ENCODE measurements around the gene EFCAB6.

The EFCAB6 gene

DNA sequence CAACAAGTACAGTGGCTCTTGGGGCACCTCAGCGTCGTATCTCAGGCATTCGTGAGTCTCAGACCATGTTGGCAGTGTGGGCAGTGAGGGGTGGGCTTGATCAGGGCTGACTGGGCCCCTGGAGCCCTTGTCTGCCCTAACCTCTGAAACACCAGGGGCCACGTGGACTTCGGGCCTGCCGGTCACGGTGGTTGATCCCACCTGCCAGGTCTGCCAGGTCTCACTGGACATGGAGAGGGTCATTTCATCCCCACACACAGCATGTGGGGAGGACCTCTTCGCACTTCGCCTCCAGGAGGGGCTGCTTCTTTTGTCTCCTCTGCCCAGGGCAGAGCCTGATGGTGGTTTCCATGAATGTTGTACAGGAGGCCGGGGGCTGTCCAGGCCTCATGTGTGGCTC lies 323.2 kb downstream of the EFCAB6 start:
- Histone ChIP-seq H3K27me3 (replicated peaks; ENCODE audit: control insufficient read depth, insufficient read depth, low read length, poor library complexity, severe bottlenecking) (no peaks in the 10 kb centered on the region), H3K9me3 (ENCODE audit: control insufficient read depth, low read length) (no peaks in the 10 kb centered on the region), H3K4me3 (ENCODE audit: insufficient read depth, low read depth, low read length, poor library complexity, severe bottlenecking) (no peak overlapping the region), H3K36me3 (ENCODE audit: control insufficient read depth, insufficient read depth, low read length) (no peaks in the 10 kb centered on the region), H3K27ac (ENCODE audit: insufficient read depth, low read length, poor library complexity, severe bottlenecking) (no peak overlapping the region), H3K4me1 (ENCODE audit: control insufficient read depth, insufficient read depth, low read length, poor library complexity, severe bottlenecking) (no peaks in the 10 kb centered on the region)
- DNase-seq, result no peak

- no peak for DNase-seq
- H3K4me3 ChIP-seq (ENCODE audit: insufficient read depth, low read depth, low read length, poor library complexity, severe bottlenecking), result no peak overlapping the region
Observed at GRCh38 chr22:43488031-43488866, 323.9 kb downstream of the EFCAB6 start.

GRCh38 chr22:43487311-43488030 lies 324.6 kb downstream of the EFCAB6 start:
- Histone ChIP-seq H3K36me3 (ENCODE audit: control insufficient read depth, insufficient read depth, low read length) (no peaks in the 10 kb centered on the region), H3K27me3 (replicated peaks; ENCODE audit: control insufficient read depth, insufficient read depth, low read length, poor library complexity, severe bottlenecking) (no peaks in the 10 kb centered on the region), H3K4me3 (ENCODE audit: insufficient read depth, low read depth, low read length, poor library complexity, severe bottlenecking) (no peak overlapping the region), H3K27ac (ENCODE audit: insufficient read depth, low read length, poor library complexity, severe bottlenecking) (no peak overlapping the region), H3K4me1 (ENCODE audit: control insufficient read depth, insufficient read depth, low read length, poor library complexity, severe bottlenecking) (no peaks in the 10 kb centered on the region), H3K9me3 (ENCODE audit: control insufficient read depth, low read length) (no peaks in the 10 kb centered on the region)
- no peak for DNase-seq

More at GRCh38 chr22:43488031-43488866, 323.9 kb downstream of the EFCAB6 start:
- Histone ChIP-seq H3K27ac (ENCODE audit: insufficient read depth, low read length, poor library complexity, severe bottlenecking) (no peak overlapping the region), H3K4me1 (ENCODE audit: control insufficient read depth, insufficient read depth, low read length, poor library complexity, severe bottlenecking) (no peaks in the 10 kb centered on the region), H3K9me3 (ENCODE audit: control insufficient read depth, low read length) (no peaks in the 10 kb centered on the region), H3K27me3 (replicated peaks; ENCODE audit: control insufficient read depth, insufficient read depth, low read length, poor library complexity, severe bottlenecking) (no peaks in the 10 kb centered on the region), H3K36me3 (ENCODE audit: control insufficient read depth, insufficient read depth, low read length) (no peaks in the 10 kb centered on the region)

DNA sequence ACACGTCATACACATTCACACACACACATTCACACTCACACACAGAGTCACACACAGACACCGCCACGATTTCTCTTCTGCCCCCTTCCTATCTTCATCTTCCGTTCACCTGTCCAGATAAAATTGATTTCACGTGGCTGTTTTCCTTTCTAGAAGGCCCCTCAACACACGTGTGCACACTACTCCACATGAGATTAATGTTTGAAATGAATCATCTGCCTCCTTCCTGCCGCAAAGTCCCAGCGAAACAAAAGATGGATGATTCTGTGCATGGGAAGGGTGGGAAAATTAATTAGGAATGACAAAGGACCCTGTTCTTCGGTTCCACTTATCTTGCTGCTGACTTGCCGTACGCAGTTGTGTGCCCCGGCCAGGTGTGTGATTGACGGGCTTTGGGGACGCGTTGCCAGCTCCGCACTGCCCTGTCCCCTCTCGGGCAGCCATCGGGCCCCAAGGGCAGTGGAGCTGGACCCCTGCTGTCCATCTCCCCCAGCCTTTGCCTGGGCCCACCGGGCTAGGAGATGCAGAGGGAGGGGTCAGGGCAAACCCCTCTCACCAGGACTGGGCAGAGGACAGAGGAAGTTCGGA lies 326.5 kb downstream of the EFCAB6 start:
- no peaks in the 10 kb centered on the region for H3K27me3 ChIP-seq (replicated peaks; ENCODE audit: control insufficient read depth, insufficient read depth, low read length, poor library complexity, severe bottlenecking)
- H3K9me3 ChIP-seq (ENCODE audit: control insufficient read depth, low read length), result no peaks in the 10 kb centered on the region

DNA sequence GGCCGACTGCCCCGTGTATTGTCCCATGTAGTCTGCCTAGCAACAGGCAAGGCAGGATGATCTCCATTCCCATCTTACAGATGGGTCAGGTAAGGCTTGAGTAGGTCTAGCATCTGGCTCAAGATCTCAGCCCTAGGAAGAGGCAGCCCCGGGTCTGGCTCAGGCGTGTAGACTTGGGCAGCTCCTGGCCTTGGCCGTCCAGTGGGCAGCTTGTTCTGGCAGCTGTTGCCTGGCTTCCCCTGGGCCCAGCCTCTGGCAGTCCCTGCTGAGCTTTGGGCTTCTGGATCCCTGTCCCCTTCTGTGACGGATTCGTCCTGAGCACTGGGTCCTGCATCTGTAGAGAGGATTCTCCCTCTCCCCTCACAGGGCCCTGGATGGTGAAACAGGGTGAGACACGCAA lies 327.9 kb downstream of the EFCAB6 start:
- Histone ChIP-seq H3K27me3 (replicated peaks; ENCODE audit: control insufficient read depth, insufficient read depth, low read length, poor library complexity, severe bottlenecking) (no peaks in the 10 kb centered on the region), H3K9me3 (ENCODE audit: control insufficient read depth, low read length) (no peaks in the 10 kb centered on the region), H3K4me1 (ENCODE audit: control insufficient read depth, insufficient read depth, low read length, poor library complexity, severe bottlenecking) (no peaks in the 10 kb centered on the region), H3K36me3 (ENCODE audit: control insufficient read depth, insufficient read depth, low read length) (no peaks in the 10 kb centered on the region), H3K27ac (ENCODE audit: insufficient read depth, low read length, poor library complexity, severe bottlenecking) (no peak overlapping the region), H3K4me3 (ENCODE audit: insufficient read depth, low read depth, low read length, poor library complexity, severe bottlenecking) (no peak overlapping the region)
- DNase-seq, result no peak

More for the DNA sequence above, 326.5 kb downstream of the EFCAB6 start:
- no peaks in the 10 kb centered on the region for H3K36me3 ChIP-seq (ENCODE audit: control insufficient read depth, insufficient read depth, low read length)
- DNase-seq, result no peak
- no peak overlapping the region for H3K27ac ChIP-seq (ENCODE audit: insufficient read depth, low read length, poor library complexity, severe bottlenecking)
- H3K4me1 ChIP-seq (ENCODE audit: control insufficient read depth, insufficient read depth, low read length, poor library complexity, severe bottlenecking), result no peaks in the 10 kb centered on the region
- H3K4me3 ChIP-seq (ENCODE audit: insufficient read depth, low read depth, low read length, poor library complexity, severe bottlenecking), result no peak overlapping the region

DNA sequence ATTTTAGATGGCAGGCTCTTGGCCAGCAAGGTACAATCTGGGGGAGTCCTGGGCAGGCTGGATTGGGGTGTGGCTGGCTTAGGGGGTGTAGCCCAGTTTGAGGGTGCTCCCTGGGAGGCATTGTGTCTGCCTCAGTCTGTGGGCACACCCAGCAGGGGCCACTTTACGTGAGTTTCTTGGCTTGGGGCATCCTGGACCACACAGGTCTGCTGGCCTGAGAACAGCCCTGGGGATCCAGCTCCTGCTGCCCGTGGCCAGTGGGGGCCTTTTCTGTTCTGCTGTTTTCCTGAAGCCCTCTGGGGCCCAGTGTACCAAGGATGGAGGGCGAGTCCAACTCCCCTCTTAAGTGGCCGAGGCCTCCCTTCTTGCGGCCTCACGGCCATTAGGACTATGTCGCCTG lies 328.4 kb downstream of the EFCAB6 start:
- no peaks in the 10 kb centered on the region for H3K27me3 ChIP-seq (replicated peaks; ENCODE audit: control insufficient read depth, insufficient read depth, low read length, poor library complexity, severe bottlenecking)
- H3K4me1 ChIP-seq (ENCODE audit: control insufficient read depth, insufficient read depth, low read length, poor library complexity, severe bottlenecking), result no peaks in the 10 kb centered on the region
- no peaks in the 10 kb centered on the region for H3K36me3 ChIP-seq (ENCODE audit: control insufficient read depth, insufficient read depth, low read length)
- H3K9me3 ChIP-seq (ENCODE audit: control insufficient read depth, low read length), result no peaks in the 10 kb centered on the region
- H3K27ac ChIP-seq (ENCODE audit: insufficient read depth, low read length, poor library complexity, severe bottlenecking), result no peak overlapping the region
- no peak for DNase-seq
- no peak overlapping the region for H3K4me3 ChIP-seq (ENCODE audit: insufficient read depth, low read depth, low read length, poor library complexity, severe bottlenecking)

DNA sequence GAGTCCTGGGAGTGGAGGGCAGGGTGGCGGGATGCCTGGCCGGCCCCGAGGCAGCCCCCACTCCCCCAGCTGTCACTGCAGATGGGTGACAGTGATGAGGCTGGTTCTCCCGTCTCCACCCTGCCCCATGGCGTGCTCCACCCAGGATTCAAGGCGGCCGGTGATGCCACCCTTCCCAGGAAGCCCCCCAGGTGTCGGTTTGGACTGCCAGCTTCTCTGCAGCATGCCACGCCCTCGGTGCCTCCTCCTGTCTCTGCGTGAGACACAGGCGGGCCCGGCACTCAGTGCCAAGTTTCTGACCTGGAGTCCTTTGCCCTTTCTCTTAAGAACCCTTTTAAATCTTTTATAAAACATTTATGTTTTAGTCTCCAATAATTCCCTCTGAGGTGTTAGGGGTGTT lies 328.8 kb downstream of the EFCAB6 start:
- no peak for DNase-seq
- H3K27ac ChIP-seq (ENCODE audit: insufficient read depth, low read length, poor library complexity, severe bottlenecking), result no peak overlapping the region
- H3K36me3 ChIP-seq (ENCODE audit: control insufficient read depth, insufficient read depth, low read length), result no peaks in the 10 kb centered on the region
- no peaks in the 10 kb centered on the region for H3K9me3 ChIP-seq (ENCODE audit: control insufficient read depth, low read length)
- H3K4me1 ChIP-seq (ENCODE audit: control insufficient read depth, insufficient read depth, low read length, poor library complexity, severe bottlenecking), result no peaks in the 10 kb centered on the region
- H3K4me3 ChIP-seq (ENCODE audit: insufficient read depth, low read depth, low read length, poor library complexity, severe bottlenecking), result no peak overlapping the region
- no peaks in the 10 kb centered on the region for H3K27me3 ChIP-seq (replicated peaks; ENCODE audit: control insufficient read depth, insufficient read depth, low read length, poor library complexity, severe bottlenecking)

DNA sequence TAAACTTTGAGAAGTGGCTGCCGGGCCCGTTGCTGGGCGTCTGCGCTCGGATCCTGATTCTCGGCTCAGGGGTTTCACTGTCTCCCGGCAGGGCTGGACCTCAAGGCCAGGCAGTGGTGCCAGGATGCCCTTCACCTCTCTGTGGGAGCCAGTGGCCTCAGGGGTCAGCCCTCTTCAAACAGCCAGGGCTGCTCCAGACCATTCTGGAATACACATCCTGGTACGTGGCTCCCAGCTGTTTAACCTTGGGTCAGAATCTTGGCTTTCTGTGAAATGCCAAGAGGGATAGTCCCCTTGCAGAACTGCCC lies 329.8 kb downstream of the EFCAB6 start:
- Histone ChIP-seq H3K27ac (ENCODE audit: insufficient read depth, low read length, poor library complexity, severe bottlenecking) (no peak overlapping the region), H3K4me1 (ENCODE audit: control insufficient read depth, insufficient read depth, low read length, poor library complexity, severe bottlenecking) (no peaks in the 10 kb centered on the region), H3K9me3 (ENCODE audit: control insufficient read depth, low read length) (no peaks in the 10 kb centered on the region), H3K36me3 (ENCODE audit: control insufficient read depth, insufficient read depth, low read length) (no peaks in the 10 kb centered on the region), H3K4me3 (ENCODE audit: insufficient read depth, low read depth, low read length, poor library complexity, severe bottlenecking) (no peak overlapping the region), H3K27me3 (replicated peaks; ENCODE audit: control insufficient read depth, insufficient read depth, low read length, poor library complexity, severe bottlenecking) (no peaks in the 10 kb centered on the region)
- no peak for DNase-seq

DNA sequence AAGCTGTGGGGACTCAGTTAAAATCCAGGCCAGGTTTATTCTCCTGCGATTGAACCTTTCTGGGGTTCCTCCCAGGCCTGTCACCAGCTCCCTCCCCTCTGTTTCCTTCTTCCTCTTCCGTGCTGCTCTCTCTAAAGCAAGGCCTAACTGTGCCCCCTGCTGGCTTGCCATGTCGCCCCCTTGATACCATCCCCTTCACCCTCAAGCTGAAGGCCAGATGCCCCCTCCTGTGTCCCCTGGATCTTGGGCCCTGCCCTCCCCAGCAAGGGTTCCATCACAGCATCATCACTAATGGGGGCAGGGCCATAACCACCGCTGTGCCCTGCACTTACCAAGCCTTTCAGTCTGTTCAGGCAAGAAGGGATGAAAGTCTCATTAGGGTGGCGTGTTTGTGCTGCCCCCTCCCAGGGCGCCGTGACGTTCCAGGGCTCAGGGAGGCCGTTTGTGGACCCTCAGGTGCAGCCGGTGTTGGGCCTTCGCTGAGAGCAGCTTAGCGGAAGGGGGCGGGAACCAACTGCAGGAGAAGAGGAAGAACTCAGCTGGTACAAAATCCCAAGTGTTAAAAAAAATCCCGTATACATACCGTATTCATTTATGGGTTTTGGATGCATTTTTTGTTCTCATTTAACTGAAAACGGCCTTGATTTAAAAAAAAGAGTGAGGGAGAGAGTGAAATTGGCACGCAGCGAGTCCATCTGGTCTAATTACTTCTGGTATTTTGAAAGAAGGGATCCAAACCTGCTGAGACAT lies 330.4 kb downstream of the EFCAB6 start:
- H3K4me3 ChIP-seq (ENCODE audit: insufficient read depth, low read depth, low read length, poor library complexity, severe bottlenecking), result no peak overlapping the region
- no peak overlapping the region for H3K27ac ChIP-seq (ENCODE audit: insufficient read depth, low read length, poor library complexity, severe bottlenecking)
- H3K9me3 ChIP-seq (ENCODE audit: control insufficient read depth, low read length), result no peaks in the 10 kb centered on the region
- H3K36me3 ChIP-seq (ENCODE audit: control insufficient read depth, insufficient read depth, low read length), result no peaks in the 10 kb centered on the region
- no peaks in the 10 kb centered on the region for H3K27me3 ChIP-seq (replicated peaks; ENCODE audit: control insufficient read depth, insufficient read depth, low read length, poor library complexity, severe bottlenecking)
- DNase-seq, result no peak
- no peaks in the 10 kb centered on the region for H3K4me1 ChIP-seq (ENCODE audit: control insufficient read depth, insufficient read depth, low read length, poor library complexity, severe bottlenecking)

Measured in effector memory CD4-positive, alpha-beta T cell (primary cell).